GM19452 (cell line): ENCODE measurements around the gene ELMO3.

ENCODE experiments used
- ATAC-seq: cut with Tn5 transposase; IDR thresholded peaks from one replicate; pipeline ENCODE4 v1.9.1; 2021; ENCODE audit not compliant: unreplicated experiment

The ELMO3 gene, protein sequence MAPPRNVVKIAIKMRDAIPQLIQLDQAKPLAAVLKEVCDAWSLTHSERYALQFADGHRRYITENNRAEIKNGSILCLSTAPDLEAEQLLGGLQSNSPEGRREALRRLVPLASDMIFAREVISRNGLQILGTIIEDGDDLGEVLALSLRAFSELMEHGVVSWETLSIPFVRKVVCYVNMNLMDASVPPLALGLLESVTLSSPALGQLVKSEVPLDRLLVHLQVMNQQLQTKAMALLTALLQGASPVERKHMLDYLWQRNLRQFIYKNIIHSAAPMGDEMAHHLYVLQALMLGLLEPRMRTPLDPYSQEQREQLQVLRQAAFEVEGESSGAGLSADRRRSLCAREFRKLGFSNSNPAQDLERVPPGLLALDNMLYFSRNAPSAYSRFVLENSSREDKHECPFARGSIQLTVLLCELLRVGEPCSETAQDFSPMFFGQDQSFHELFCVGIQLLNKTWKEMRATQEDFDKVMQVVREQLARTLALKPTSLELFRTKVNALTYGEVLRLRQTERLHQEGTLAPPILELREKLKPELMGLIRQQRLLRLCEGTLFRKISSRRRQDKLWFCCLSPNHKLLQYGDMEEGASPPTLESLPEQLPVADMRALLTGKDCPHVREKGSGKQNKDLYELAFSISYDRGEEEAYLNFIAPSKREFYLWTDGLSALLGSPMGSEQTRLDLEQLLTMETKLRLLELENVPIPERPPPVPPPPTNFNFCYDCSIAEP

GRCh38 chr16:67199011-67199807 is at the start of gene ELMO3:
Gene ELMO3 (plus strand): TSS chr16:67199131. CDS start chr16:67199327, 196 bp downstream.
- ATAC-seq = no peak

DNA sequence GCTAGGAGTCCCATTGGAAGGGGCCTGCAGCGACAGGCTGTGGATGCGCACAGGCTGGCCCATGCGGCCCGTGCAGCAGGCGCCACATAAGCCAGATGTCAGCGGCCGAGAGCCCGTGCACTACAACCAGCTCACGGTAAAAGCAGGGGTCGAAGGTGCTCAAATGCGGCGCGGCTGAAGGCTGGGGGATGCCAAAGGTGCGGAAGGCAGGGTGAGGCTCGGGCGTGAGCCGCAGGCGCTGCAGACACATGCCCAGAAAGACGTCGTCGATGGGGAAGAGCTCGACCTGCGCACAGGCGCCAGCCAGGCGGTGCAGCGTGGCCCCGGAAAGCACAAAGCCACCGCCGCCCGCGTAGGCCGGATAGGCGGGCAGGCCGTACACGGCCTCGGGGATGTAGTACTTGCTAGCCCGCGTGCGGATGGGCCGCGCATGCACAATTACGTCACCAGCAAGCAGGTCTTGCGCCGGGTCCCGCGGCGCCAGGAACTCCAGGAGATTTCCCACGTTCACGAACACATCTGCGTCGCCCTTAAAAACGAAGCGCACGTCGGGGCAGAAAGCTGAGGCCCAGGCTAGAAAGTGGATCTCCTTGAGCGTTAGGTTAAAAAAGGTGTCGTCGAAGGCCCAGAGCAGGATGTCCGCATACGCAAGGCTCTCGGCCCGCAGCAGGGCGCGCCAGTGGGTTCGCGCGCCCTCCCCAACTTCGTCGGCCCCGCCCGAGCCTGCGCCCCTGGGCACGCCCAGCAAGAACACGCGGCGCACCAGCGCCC is 49.5 kb upstream of the ELMO3 start:
- ATAC-seq = no peak

DNA sequence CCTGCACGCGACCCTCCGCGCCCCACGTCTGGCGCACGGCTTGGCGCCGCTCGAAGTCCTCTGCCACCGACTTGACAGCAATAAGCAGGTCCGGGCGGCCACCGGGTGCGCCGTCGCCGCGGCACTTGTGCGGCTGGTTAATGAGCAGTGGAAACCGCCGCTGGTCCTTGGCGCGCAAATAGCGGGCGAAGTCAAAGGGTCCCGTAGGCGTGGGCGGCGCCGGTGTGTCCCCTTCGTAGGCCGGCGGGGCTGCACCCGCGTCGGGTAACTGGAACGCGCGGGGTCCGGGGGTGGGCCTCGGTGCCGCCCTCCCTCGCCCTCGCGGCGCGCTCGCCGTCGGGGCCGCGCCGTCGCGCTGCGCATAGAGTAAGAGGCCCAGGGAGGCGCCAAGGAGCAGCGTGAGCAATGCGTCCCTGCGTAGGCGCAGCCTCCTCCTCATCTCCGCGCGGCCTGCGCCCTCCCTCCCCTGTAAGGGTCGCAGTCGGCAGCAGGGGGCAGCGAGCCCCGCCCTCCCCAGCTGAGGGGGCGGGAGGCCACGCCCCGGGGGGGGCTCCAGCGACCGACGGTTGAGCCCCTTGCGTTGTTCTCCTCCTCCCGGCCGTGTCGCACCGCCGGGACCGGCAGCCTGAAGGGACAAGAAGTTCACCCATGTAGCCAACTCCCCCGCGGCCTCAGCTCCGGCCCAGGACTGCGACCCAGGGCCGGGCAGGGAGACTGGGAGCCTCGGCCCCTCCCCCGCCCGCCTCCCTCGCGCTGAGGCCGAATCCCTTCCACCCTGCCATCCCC is 48.7 kb upstream of the ELMO3 start:
- peak; percentile 44 for ATAC-seq

GRCh38 chr16:67150833-67151396 is 48.0 kb upstream of the ELMO3 start, which contains the start of gene B3GNT9:
Gene B3GNT9 (minus strand): TSS chr16:67150998. CDS start chr16:67150485, 513 bp downstream.
- peak; percentile 64 for ATAC-seq

GRCh38 chr16:67151431-67152097 is 47.4 kb upstream of the ELMO3 start:
- ATAC-seq = no peak

DNA sequence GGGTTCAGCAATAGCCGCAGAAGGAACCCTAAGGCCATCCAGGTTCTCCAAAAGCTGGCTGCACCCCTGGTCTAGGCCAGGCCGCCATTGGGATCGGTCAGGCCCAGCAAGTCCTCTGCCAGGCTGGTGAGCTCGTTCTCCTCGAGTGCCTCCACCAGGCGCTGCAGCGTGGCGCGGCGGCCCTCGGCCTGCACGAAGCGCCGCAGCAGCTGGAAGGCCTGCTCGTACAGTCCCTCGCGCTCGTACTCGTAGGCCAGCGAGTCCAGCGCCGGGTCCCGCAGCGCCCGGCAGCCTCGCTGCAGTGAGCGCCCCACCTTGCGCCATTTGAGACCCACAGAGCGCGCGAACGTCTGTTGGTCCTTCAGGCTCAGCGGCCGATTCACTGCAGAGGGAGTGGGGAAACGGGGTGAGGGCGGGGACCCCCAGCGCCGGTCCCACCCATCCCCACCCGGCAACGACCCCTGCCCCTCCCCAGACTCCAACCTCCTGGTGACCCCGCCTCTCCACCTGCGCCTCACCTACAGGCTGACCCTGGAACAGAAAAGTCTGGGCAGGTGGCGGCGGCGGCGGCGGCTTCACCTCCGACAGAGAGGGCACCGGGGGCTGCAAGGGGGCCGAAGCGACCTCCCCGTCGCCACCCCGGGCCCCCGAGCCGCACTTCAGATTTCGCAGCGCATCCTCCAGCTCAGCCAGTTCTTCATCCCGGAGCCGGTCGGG is 44.2 kb upstream of the ELMO3 start:
- no peak for ATAC-seq

- ATAC-seq = no peak
Measured at GRCh38 chr16:67155295-67156142, 43.4 kb upstream of the ELMO3 start.

GRCh38 chr16:67156143-67156844 is 42.6 kb upstream of the ELMO3 start:
- no peak for ATAC-seq

DNA sequence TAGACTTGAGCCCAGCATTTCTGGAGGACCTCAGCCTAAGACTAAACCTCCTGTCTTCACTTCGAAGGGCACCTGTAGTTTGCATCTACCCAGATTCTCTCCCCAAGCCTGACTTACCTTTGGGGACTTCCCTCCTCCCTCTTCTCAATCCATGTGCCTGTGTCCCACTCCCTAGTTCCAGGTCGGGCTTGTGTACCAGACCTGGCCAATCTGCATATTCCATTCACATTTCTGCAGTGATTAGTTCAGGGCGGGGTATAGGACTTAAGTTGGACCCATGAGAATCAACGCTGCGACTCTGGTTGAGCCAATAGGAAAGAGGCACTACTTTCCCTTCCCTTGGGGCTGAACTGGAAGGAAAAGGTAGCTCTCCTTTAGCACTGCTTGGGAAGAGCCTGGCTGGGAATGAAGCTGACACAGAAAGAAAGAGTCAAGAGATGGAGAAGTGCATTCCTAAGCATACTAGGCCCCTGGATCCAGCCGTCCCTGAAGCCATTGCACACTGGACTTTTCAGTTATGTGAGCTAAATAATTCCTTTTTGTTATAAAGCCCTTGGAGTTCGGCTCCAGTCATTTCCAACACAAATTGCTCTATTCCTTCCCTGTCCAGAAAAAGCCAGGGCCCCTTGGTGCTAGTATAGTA is 41.7 kb upstream of the ELMO3 start:
- no peak for ATAC-seq

GRCh38 chr16:67157892-67158635 is 40.9 kb upstream of the ELMO3 start:
- no peak for ATAC-seq

GRCh38 chr16:67158637-67159600 is 40.0 kb upstream of the ELMO3 start:
- peak; percentile 36 for ATAC-seq

DNA sequence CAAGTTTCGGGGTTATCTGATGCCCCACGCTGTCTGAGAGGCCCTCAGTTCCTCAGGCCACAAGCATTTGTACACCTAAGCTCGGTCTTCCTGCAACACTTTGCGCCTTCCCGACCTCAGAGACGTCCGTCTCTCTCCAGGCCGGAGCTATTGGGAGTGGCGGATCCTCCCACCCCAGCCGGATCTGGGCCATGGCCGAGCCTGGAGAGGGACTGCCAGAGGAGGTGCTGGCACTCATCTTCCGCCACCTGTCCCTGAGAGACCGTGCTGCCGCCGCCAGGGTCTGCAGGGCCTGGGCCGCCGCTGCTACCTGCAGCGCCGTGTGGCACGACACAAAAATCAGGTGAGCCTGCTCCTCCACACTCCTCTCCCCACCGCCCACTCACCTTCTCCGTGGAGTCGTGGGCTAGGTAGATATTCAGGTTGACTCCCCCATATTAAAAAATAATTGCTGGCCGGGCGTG is 37.3 kb upstream of the ELMO3 start:
- ATAC-seq = no peak

- no peak for ATAC-seq
Measured at GRCh38 chr16:67162506-67163163, 36.3 kb upstream of the ELMO3 start.
